Stimulated activated CD8-positive, alpha-beta memory T cell treated with anti-CD3 and anti-CD28 coated beads, Interleukin-4, amount 100 ng/mL, for 1 hour (primary cell): Measurements from ENCODE around the gene USP15.
"Not testable (repeated sequence)": the region's sequence is repeated elsewhere in the genome, so short reads cannot be mapped to it uniquely, and the experiment has no call there.

Source experiments
- DNase-seq, 2 donors: peaks; one replicate each; pipeline ENCODE4 v3.0.0-alpha.2; 2020; ENCODE audit warnings: low read depth in 2 of 2, low spot score in 1 of 2

The USP15 gene

GRCh38 chr12:62368430-62369223 is 108.4 kb downstream of the USP15 start:
- not testable (repeated sequence) for DNase-seq

DNA sequence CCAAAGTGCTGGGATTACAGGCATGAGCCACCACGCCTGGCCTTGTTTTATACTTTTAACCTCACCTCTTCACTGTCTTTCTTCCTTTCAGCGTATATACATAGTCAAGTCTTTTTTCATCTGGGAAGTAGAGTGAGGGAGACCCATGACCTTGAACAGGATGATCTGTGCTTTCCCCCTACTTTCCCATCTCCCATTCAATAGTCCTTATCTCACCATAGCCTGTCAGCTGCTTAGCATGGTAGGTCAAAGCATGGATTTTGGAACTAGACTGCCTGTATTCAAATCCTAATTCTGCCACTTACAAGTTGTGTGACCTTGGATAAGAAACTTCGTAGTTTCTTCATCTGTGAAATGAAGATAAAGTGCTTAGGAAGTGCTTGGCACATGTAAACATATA is 110.0 kb downstream of the USP15 start:
- no peak for DNase-seq

- no peak for DNase-seq
These were observed 111.5 kb downstream of the USP15 start for GRCh38 chr12:62371661-62372060.

- DNase-seq = no peak
These were observed 111.9 kb downstream of the USP15 start for GRCh38 chr12:62372134-62372533.

DNA sequence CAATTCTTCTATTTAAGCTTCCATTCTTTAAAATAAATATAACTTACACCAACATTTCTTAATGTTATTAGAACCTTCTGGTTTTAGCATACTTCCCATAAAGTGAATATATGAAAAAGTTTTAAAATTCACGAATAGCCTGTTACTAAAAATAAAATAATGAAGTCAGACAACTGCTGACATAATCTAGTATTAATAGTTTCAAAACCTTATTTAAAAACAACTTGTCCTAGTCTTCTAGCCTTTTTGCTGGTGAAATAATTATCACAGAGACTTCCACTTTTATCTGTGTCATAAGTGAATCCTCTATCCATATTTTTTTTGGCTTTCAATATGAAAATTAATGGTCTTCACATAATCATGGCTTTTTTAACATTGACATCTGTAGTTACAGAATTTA is 112.6 kb downstream of the USP15 start:
- no peak for DNase-seq

- no peak for DNase-seq
These were observed 115.4 kb downstream of the USP15 start for GRCh38 chr12:62375603-62376002.

GRCh38 chr12:62379026-62379722 is 119.0 kb downstream of the USP15 start:
- no peak for DNase-seq

DNA sequence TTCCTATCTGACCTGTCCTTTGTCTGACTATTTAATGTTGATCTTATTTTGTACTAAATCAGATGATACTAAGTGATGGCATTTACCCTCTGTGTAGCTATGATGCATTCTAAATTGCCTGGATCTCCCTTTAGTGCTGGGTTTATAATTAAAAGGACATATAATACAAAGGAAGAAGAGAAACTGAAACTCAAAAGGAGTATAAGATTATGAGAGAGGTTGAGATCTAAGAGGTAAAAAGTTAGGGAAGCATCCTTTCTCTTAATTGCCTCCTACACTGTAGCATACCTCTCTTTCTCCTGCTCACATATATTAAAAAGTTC is 119.5 kb downstream of the USP15 start:
- no peak for DNase-seq

GRCh38 chr12:62382526-62382925 is 122.3 kb downstream of the USP15 start:
- no peak for DNase-seq

DNA sequence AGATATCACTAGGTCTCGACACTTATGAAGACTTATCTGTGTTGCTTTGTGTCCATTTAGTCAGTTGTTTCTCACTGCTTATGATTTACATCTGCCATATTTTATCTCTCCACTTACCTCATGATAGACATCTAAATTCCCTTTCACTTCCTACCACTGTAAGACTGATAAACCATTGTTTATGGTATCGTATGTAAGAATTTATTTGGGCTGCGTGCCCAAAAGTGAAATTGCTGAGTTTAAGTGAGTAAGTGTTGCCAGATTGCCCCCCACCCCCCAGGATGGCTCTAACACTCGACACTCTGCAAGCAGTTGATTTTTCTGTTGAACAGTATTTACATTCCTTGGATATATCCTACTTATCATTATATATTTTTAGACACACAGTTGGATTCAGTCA is 136.5 kb downstream of the USP15 start:
- DNase-seq = no peak

DNA sequence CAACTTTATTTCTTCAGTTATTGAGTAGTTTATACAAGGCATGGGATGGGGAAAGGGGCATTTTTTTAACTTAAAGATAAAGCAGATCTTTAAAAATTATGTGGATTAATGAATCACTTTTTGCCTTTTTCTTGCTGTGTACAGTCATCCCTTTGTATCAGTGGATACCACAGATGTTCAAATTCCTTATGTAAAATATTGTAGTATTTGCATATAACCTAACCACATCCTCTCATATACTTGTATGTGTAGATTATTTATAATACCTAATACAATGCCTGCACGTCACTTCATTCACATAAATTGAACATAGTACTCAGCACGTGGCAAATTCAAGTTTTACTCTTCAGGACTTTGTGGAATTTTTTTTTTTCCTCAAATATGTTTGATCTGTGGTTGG is 139.9 kb downstream of the USP15 start:
- DNase-seq = no peak

GRCh38 chr12:62401631-62402030 is 141.4 kb downstream of the USP15 start:
- DNase-seq = no peak

DNA sequence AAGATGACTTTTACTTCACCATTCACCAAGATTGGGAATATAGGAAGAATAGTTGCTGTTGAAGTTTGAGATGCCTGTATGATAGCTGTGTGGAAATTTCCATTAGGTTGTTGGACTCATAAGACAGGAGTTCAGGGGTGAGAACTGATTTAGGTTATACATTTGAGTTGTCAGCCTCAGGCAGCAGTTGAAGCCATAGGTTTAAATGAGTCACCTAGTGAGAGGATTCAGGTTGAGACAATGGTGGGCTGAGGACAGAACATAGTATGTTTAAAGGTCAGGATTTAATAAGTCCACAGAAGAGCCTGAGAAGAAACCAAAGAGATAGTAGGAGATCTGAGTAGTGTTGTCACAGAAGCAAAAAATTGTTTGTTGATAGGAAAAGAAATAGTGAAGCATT is 142.8 kb downstream of the USP15 start:
- DNase-seq = no peak

GRCh38 chr12:62407587-62407986 is 147.4 kb downstream of the USP15 start:
- no peak for DNase-seq

DNA sequence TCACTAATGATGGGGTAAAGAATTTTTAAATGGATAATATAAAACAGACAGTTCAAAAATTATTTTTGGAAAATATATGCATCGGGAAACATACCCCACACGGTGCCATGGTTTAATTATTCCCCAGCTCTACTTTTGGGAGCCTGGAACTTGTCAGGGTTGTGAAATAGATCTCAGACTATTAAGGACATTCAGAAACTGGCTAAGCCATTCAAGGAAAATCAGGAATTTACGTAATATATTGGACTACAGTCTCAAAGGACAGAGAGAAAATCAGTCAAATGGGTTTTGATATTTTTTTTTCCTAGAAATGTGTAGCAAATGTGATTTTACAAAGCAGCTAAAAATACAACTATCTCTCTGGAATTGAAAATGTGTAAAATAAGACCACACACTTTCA is 148.9 kb downstream of the USP15 start:
- DNase-seq = no peak

- no peak for DNase-seq
These were observed 154.0 kb downstream of the USP15 start for GRCh38 chr12:62414180-62414579.

GRCh38 chr12:62426089-62426488 is 165.9 kb downstream of the USP15 start:
- no peak for DNase-seq

DNA sequence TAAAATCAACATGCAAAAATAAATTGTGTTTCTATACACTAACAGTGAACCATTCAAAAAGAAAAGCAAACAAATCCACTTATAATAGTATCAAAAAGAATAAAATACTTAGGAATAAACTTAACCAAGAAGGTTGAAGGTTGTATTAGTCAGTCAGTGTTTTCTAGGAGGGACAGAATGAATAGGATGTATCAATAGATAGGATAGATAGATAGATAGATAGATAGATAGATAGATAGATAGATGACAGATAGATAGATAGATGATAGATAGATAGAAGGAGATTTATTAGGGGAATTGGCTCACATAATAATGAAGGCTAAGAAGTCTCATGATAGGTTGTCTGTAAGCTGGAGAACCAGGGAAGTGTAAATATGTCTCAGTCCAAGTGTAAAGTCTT is 169.3 kb downstream of the USP15 start:
- DNase-seq = no peak

GRCh38 chr12:62434494-62435302 is 174.5 kb downstream of the USP15 start:
- DNase-seq = no peak

GRCh38 chr12:62435303-62436163 is 175.3 kb downstream of the USP15 start:
- no peak for DNase-seq

GRCh38 chr12:62436164-62436503 is 175.9 kb downstream of the USP15 start:
- DNase-seq = no peak
